Hepatocyte (in vitro differentiated cells): ENCODE measurements around the gene TBXAS1. TPM values are rescaled to one million over a fixed set of nuclear protein-coding genes. Genes with fewer than 3 reads are reported as not detected.
"Not testable (repeated sequence)": the region's sequence is repeated elsewhere in the genome, so short reads cannot be mapped to it uniquely, and the experiment has no call there.

Experiments used
- DNase-seq: peaks from one replicate; pipeline ENCODE4 v3.0.0-alpha.2; 2016; ENCODE audit warnings: low spot score
- H2AFZ ChIP-seq: fragments of 200-600 bp; sonication (generic); 2 replicates; pipeline ENCODE4 v1.6.0; 2016; ENCODE audit warnings: antibody characterized with exemption, mild to moderate bottlenecking
- H3K27ac ChIP-seq: fragments of 200-600 bp; sonication (generic); 2 replicates; pipeline ENCODE4 v1.5.1; 2016; ENCODE audit warnings: mild to moderate bottlenecking
- H3K27me3 ChIP-seq: fragments of 200-600 bp; sonication (generic); 2 replicates; pipeline ENCODE4 v1.6.1; 2016
- H3K36me3 ChIP-seq: fragments of 200-600 bp; sonication (generic); replicated peaks from 2 replicates; pipeline ENCODE4 v1.5.1; 2016; ENCODE audit warnings: low read depth; ENCODE audit not compliant: insufficient read depth
- H3K4me1 ChIP-seq: fragments of 200-600 bp; sonication (generic); 2 replicates; pipeline ENCODE4 v1.5.1; 2016; ENCODE audit warnings: mild to moderate bottlenecking, moderate library complexity; ENCODE audit not compliant: insufficient read depth
- H3K4me2 ChIP-seq: fragments of 200-600 bp; sonication (generic); 2 replicates; pipeline ENCODE4 v1.6.0; 2016
- H3K4me3 ChIP-seq: fragments of 200-600 bp; sonication (generic); 2 replicates; pipeline ENCODE4 v1.5.1; 2016; ENCODE audit warnings: mild to moderate bottlenecking
- H3K79me2 ChIP-seq: fragments of 200-600 bp; sonication (generic); 2 replicates; pipeline ENCODE4 v1.6.0; 2017; ENCODE audit warnings: mild to moderate bottlenecking
- H3K9me2 ChIP-seq: fragments of 200-600 bp; sonication (generic); replicated peaks from 2 replicates; pipeline ENCODE4 v1.6.0; 2017; ENCODE audit warnings: mild to moderate bottlenecking; ENCODE audit not compliant: insufficient read depth
- H3K9me3 ChIP-seq: fragments of 200-600 bp; sonication (generic); 2 replicates; pipeline ENCODE4 v1.5.1; 2016; ENCODE audit warnings: low read depth, mild to moderate bottlenecking
- H4K20me1 ChIP-seq: fragments of 200-600 bp; sonication (generic); 2 replicates; pipeline ENCODE4 v1.6.0; 2016; ENCODE audit warnings: mild to moderate bottlenecking; ENCODE audit not compliant: insufficient read depth, poor library complexity, severe bottlenecking
- EZH2 ChIP-seq: fragments of 200-600 bp; sonication (generic); IDR thresholded peaks from 2 replicates; pipeline ENCODE4 v1.6.1; 2016; ENCODE audit warnings: antibody characterized with exemption, mild to moderate bottlenecking, borderline replicate concordance
- EZH2phosphoT487 ChIP-seq: fragments of 200-600 bp; sonication (generic); IDR thresholded peaks from one replicate; pipeline ENCODE4 v1.6.1; 2018; ENCODE audit warnings: antibody characterized with exemption, mild to moderate bottlenecking, low read depth, moderate library complexity; ENCODE audit not compliant: unreplicated experiment, severe bottlenecking
- WGBS: methylation state at CpG from one replicate; pipeline ENCODE4 v1.1.6; 2016; ENCODE audit warnings: low lambda C conversion rate; ENCODE audit errors: missing lambda C conversion rate; 5-methylcytosine and 5-hydroxymethylcytosine counted together
- polyA plus RNA-seq: library from polyadenylated mRNA; unstranded; fragments of >200 nt; fragmentation: Nextera tagmentation; extraction: Ambion mirVana; gene quantifications from 2 replicates; pipeline ENCODE4 v1.2.1, GENCODE V29; 2016
- total RNA-seq: library from RNA; depleted of rRNA; stranded (reverse); fragments of >200 nt; gene quantifications from 2 replicates; pipeline ENCODE4 v1.2.3, GENCODE V29; 2014
- TF ChIP-seq, protein P1 (sequence below): fragments of 200-600 bp; sonication (generic); IDR thresholded peaks from 2 replicates; pipeline ENCODE4 v1.5.1; 2016; ENCODE audit warnings: antibody characterized with exemption, mild to moderate bottlenecking; ENCODE audit not compliant: poor library complexity

TBXAS1 gene
- total and polyA plus RNA-seq, 2 experiments from 2014 or later, result 3.9 to 11.5 TPM

DNA sequence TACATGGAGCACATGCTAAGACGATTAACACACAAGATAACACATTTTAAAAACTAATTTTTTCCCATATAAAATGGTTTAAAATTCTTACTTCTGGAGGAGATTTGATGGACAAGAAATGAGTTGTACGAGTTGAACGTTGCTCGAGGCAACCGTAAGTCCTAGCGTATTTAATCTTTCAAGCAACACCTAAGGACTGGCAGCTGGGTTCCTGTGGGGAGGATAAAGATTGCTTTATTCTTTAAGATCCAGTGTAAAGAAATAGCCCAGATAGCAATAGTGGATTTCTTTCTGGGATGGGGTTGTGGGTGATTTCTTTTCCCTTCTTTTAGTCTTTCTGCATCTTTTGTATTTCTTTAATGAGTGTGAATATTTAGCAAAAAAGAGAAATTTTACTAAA, 9.8 kb downstream of the TBXAS1 start:
- no peak for DNase-seq
- TF ChIP-seq EZH2, result no peak
- TF ChIP-seq, protein P1, sequence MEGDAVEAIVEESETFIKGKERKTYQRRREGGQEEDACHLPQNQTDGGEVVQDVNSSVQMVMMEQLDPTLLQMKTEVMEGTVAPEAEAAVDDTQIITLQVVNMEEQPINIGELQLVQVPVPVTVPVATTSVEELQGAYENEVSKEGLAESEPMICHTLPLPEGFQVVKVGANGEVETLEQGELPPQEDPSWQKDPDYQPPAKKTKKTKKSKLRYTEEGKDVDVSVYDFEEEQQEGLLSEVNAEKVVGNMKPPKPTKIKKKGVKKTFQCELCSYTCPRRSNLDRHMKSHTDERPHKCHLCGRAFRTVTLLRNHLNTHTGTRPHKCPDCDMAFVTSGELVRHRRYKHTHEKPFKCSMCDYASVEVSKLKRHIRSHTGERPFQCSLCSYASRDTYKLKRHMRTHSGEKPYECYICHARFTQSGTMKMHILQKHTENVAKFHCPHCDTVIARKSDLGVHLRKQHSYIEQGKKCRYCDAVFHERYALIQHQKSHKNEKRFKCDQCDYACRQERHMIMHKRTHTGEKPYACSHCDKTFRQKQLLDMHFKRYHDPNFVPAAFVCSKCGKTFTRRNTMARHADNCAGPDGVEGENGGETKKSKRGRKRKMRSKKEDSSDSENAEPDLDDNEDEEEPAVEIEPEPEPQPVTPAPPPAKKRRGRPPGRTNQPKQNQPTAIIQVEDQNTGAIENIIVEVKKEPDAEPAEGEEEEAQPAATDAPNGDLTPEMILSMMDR, result no peak
- no peak for TF ChIP-seq EZH2phosphoT487
- no peak overlapping the region for H3K4me2 ChIP-seq
- no peaks in the 10 kb centered on the region for H4K20me1 ChIP-seq
- no peak overlapping the region for H2AFZ ChIP-seq
- H3K9me2 ChIP-seq, result no peaks in the 10 kb centered on the region
- H3K36me3 ChIP-seq, result no peaks in the 10 kb centered on the region
- WGBS, result 39% methylated on average over 6 of the region's 6 CpGs
- no peaks in the 10 kb centered on the region for H3K9me3 ChIP-seq
- no peaks in the 10 kb centered on the region for H3K79me2 ChIP-seq
- no peaks in the 10 kb centered on the region for H3K27me3 ChIP-seq
- no peaks in the 10 kb centered on the region for H3K4me1 ChIP-seq
- no peak overlapping the region for H3K4me3 ChIP-seq
- H3K27ac ChIP-seq, result no peak overlapping the region

GRCh38 chr7:139840776-139841175, 11.7 kb downstream of the TBXAS1 start:
- Histone ChIP-seq H3K27me3 (no peaks in the 10 kb centered on the region), H4K20me1 (no peaks in the 10 kb centered on the region), H3K27ac (no peak overlapping the region), H3K9me2 (no peaks in the 10 kb centered on the region), H3K79me2 (no peaks in the 10 kb centered on the region), H3K4me3 (no peak overlapping the region), H3K36me3 (no peaks in the 10 kb centered on the region), H3K9me3 (no peaks in the 10 kb centered on the region), H2AFZ (no peak overlapping the region), H3K4me2 (no peak overlapping the region), H3K4me1 (no peaks in the 10 kb centered on the region)
- no peak for DNase-seq
- no peak for TF ChIP-seq EZH2
- TF ChIP-seq, protein P1, result no peak
- no peak for TF ChIP-seq EZH2phosphoT487
- 96% methylated on average over 13 of the region's 13 CpGs for WGBS

GRCh38 chr7:139842401-139843210, 13.5 kb downstream of the TBXAS1 start:
- Histone ChIP-seq H3K36me3 (no peaks in the 10 kb centered on the region), H3K9me2 (no peaks in the 10 kb centered on the region), H3K27me3 (no peaks in the 10 kb centered on the region), H3K4me1 (no peaks in the 10 kb centered on the region), H2AFZ (no peak overlapping the region), H3K4me3 (no peak overlapping the region), H3K9me3 (no peaks in the 10 kb centered on the region), H3K79me2 (no peaks in the 10 kb centered on the region), H3K4me2 (no peak overlapping the region), H4K20me1 (no peaks in the 10 kb centered on the region), H3K27ac (no peak overlapping the region)
- DNase-seq, result no peak
- WGBS, result 92% methylated on average over 15 of the region's 15 CpGs
- TF ChIP-seq, protein P1, result no peak
- TF ChIP-seq EZH2, result no peak
- no peak for TF ChIP-seq EZH2phosphoT487

GRCh38 chr7:139843211-139843537, 14.1 kb downstream of the TBXAS1 start:
- H3K79me2 ChIP-seq, H3K27me3 ChIP-seq, H3K36me3 ChIP-seq, DNase-seq, H3K4me3 ChIP-seq, H3K9me2 ChIP-seq, H3K4me1 ChIP-seq, H3K27ac ChIP-seq, H3K4me2 ChIP-seq, H4K20me1 ChIP-seq, H2AFZ ChIP-seq, H3K9me3 ChIP-seq: not testable (repeated sequence)
- 98% methylated on average over 4 of the region's 4 CpGs for WGBS
